GM19395 (cell line): ENCODE results near the gene ATP6V0E2.
A peak's percentile ranks its signal among the peaks of the same experiment; 100 is the strongest.

Experiments used
- ATAC-seq: cut with Tn5 transposase; IDR thresholded peaks from one replicate; pipeline ENCODE4 v1.9.1; 2021; ENCODE audit warnings: mild to moderate bottlenecking, moderate library complexity; ENCODE audit not compliant: unreplicated experiment

Gene ATP6V0E2

DNA sequence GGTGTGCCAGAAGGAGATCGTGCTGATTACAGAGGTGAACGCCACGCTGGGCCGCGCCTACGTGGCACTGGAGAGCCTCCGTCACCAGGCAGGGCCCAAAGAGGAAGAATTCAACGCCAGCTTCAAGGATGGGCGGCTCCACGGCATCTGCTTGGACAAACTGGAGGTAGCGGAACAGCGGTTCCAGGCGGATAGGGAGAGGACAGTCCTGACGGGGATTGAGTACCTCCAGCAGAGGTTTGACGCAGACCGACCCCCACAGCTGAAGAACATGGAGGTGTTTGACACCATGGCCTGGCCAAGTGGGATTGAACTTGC lies 12.1 kb upstream of the ATP6V0E2 start:
- ATAC-seq, result no peak

DNA sequence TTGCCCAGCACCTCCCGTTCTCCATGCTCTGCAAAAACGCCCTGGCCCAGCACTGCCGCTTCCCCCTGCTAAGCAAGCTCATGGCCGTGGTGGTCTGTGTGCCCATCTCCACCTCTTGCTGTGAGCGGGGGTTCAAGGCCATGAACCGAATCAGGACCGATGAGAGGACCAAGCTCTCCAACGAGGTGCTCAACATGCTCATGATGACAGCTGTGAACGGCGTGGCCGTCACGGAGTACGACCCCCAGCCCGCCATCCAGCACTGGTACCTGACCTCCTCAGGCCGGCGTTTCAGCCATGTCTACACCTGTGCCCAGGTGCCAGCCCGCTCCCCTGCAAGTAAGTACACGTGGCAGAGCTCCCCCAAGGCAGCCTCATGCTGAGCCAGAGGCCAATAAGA lies 11.6 kb upstream of the ATP6V0E2 start:
- ATAC-seq, result no peak

DNA sequence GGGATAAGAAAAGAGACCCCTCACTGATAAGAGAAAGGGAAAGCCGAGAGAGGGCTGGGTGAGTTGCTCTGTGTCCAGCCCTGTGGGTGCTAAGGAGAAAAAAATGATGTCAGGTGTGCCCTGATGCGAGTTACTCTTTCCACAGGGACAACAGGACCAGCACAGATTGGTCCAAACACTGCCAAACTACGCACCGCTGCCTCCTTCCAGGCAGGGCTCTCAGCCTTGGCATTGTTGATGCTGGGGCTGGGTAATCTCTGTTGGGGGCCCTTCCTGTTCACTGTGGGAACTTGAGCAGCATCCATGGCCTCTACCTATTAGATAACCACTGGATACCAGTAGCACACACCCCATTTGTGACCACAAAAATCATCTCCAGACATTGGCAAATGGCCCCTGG lies 10.3 kb upstream of the ATP6V0E2 start:
- ATAC-seq, result no peak

DNA sequence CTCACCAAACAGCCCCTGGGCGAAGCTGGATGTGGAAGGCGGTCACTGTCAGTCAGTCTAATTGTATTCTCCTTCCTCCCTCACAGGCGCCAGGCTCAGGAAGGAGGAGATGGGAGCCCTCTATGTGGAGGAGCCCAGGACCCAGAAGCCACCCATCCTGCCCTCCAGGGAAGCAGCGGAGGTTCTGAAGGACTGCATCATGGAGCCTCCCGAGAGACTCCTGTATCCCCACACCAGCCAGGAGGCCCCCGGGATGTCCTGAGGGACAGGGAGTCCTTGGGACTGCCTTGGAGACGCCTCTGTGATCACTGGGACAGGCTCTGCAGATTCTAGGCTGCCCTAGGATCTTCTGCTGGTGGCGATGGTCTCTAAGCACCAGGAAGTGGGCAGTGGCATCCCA lies 9.7 kb upstream of the ATP6V0E2 start:
- no peak for ATAC-seq

DNA sequence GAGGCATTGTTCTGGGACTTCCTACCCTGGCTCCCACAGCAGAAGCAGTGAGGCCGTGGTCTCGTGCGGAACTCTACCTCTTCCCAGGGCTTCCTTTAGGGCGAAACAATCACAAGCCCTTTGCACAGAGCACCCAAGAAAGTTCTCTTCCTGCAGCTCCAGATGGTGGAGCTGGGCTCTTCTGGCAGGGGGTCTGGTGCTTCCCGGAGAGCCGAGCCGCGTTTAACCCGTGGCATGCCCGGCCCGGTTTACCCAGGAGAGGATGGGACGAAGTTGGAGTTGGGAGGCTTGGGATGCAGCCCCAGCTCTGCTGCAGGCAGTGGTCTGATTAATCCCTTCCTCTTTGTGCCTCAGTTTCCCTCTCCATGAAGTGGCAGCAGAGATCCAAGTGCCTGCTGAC lies 9.0 kb upstream of the ATP6V0E2 start:
- ATAC-seq, result no peak

DNA sequence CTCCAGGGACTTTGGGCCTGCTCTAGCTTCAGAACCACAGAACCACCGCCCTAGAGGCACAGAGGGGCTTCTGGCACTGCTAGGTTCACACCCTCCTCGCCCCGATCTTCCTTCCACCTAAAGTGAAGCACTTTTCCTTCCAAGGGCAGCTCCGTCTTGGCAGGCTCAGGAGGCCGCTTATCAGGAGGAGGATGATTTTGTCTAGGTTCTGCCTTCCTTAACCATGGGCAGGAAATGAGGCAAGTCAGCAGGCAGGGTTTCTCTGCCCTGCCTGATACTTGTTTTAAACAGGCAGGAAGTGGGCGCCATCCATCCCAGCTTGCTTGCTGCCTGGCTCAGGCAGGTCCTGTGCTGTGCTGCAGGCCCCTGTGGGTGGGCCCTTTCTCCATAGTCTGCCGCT lies 8.3 kb upstream of the ATP6V0E2 start:
- ATAC-seq, result no peak

DNA sequence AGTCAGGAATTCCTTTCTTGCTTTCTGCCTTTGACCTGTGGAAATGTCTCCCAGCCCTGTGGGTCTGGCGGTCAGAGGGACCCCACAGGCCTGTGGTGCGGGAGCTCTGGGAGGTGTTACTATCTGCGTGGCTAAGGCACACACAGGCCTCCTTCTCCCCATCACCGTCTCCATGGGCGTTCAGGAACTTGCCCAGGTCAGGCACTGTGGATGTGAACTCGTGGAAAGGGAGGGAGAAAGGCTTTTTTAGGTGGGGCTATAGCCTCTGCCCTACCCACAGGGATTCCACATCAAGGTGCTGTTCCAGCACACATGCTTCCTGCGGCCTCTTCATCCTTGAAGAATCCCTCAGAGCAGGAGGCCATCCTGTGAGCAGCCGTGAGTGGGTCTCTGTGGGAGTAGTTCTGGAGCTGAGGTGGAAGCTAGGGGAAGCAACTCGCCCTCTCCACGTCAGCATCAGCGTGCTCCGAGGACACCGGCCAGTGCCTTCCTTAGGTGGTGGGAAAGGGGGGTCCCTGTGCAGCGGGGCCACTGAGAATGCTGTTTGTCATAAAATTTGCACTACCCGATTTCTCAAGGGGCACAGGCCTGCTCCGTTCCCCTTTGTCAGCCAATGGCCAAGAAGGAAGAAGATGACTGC lies 7.5 kb upstream of the ATP6V0E2 start:
- no peak for ATAC-seq

DNA sequence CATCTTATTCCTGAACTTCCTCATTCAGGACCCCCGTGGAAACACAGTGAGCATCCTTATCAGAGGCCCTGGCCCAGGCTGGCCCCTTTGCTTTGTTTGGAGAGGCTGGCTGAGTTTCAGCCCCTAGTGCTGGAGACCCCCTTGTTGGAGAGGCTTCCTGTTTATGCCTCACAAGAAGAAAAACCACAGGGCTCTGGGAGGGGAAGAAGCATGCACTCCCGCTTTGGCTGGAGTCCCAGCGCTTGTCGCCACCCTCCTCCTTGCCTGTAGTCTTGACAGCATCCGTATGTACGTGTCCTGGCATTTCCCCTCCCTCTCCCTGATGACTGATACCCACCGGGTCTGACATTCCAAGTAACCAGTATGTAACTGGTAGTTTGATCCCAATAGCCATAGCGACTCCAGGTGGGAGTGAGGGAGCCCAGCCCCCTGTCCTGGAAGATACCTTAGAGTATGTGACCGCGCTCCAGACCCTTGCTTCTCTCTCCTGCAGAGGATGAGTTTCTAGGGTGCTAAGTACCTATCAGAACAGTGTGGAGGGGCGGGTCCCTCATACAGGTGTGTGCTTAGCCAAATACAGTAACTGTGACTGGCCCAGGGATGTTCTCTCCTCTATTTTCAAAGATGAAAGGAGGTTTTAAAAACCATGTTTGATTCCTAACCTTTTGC lies 6.9 kb upstream of the ATP6V0E2 start:
- no peak for ATAC-seq

DNA sequence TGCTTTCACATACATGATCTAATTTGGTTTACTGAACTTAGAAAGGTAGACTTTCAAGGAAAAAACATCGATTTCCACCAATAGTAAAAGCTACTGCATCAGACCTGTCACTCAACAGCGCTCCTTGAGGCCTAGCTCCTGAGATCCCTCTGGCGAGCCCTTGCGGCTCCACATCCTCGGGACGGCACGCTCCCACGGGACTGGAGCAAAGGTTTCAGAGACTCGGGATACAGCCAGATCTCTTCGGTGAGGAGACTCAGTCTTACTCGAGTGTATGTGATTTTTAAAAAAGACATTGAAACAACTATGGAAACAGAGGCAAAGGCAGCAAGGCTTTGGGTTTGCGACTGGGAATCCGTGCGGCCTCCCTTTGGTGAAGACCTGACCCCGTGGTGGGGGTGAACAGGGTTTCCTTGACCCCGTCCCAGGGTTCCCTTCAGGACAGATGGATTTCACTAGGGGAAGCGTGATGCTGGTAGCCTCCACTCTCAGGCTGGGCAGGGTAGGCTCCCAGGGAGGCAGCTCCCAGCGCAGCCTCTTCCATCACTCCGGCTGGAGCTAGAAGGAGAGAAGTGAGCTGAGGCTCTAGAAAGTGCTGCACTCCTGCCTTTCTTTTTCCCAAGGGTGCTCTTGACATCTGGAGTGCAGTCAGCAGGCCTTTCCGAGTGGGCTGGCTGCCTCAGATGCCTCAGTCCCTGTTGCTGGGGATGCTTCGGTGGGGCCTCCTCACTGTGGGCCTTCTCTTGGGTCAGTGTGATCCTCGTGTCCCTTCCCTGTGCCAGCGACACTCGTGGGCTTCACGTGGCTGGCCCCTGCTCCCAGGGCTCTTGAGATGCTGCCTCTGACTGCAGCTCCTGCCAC lies 5.8 kb upstream of the ATP6V0E2 start:
- no peak for ATAC-seq

DNA sequence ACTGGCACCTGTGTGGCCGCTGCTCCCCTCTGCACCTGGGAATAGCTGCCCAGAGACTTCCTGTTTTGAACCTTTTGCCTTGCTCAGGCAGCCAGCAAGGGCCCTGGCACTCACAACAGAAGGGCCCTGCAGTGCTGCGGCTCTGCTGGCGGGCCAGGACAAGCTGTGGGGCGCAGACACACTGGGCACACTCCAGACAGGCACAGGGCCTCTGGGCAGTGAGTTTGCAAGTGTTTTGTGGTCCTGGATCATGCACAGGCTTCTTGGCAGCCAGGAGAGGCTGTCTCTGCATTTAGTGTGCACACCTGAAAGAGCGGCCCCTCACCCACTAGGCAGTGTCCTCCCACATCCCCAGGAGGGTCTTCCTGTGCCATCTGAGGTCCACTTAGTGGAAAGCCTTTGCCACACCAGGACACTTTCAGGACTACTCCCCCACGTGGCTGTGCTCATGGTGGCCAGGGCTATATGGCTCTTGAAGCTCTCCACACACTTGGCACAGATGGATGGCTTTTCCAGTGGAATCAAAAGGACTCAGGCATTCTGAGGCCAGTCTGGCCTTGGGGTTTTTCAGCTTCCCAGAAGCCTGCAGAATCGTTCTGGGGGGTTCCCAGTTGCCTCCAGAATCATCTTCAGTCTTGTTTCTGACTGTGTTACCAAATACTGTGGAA lies 5.0 kb upstream of the ATP6V0E2 start:
- no peak for ATAC-seq

DNA sequence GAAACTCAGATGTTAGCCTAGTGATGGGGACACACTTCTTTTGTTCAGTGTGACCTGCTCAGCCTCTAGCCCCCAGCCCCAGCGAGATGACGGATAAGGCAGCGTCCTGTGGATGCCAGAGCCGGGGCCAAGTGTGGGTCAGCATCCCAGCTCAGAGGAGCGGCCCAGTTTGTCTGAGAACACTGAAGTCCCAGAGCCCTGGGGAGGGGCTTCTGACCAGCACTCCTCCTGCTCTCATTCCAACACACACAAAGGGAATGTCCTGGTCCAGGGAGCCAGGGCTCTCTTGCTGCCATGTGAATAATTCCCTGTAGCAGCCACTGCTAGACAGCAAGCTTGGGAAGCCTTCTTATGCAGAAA lies 4.5 kb upstream of the ATP6V0E2 start:
- no peak for ATAC-seq

DNA sequence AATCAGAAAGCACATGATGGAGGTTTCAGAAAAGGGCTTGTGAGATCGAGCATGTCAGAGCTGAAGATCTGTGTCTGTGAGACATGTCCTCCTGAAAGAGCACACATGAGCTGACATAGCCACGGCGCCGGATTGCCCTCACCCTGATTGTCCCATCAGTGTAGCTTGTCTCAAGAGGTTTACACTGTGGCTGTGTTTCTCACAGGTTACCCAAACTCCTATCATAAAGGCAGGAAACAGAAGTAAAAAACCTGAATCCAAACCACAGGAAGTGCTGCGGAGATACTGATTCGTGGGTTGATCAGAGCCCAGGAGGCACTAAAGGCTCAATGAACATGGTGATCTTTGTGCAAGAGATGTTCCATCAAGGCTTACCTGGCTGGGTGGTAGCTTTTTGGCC lies 3.9 kb upstream of the ATP6V0E2 start:
- ATAC-seq, result no peak

DNA sequence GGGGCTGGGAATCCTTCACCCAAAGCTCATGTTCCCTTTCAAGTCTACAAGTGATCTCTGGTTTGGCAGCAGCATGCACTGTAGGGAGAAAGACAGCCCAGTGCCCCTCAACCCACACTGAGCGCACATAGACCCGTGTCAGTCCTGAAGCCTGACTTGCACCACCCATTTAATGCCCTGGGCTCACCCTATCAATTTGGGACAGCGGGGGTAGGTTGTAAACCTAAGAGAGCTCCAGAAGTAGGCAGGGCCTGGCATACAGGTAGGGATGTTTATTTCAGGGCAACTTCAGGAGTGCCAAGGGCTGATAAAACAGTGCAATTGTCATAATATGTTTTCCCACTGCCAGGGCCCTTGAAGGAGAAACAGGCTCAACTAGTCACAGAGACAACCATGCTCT lies 3.5 kb upstream of the ATP6V0E2 start:
- no peak for ATAC-seq

DNA sequence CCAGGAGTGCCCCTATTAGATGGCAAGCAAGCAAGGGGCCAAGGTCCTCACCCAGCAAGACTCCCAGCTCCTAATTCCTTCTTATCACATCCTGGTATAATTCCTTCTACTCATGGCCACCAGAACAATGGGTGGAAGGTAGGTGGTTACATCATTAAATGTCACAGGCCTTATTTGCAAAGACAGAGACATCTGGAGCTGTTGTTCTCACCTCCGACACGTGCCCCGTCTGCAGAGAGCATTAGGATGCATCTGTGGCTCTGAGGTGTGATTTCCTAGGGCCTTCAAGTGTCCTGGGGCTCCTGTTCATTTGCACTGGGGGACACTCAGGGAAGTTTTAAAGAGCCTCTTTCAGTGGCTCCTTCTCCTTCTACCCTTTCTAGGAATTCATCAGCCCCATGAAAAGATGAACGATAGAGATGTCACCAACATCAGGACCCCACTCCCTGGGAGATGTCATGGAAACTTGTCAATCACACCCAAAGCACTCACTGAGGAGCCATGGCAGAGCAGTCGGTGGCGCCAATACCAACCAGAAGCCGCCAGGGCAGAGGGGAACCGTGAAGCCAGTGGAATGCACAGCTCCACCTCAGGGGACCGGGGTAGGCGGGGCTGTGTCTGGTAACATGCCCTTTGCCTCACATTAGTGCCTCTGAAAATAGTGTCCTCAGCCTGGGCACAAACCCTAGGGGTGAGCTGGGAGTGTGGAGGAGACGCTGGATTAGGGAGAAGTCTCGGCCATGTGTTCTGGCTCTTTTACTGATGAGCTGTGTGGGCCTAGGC lies 2.9 kb upstream of the ATP6V0E2 start:
- no peak for ATAC-seq

DNA sequence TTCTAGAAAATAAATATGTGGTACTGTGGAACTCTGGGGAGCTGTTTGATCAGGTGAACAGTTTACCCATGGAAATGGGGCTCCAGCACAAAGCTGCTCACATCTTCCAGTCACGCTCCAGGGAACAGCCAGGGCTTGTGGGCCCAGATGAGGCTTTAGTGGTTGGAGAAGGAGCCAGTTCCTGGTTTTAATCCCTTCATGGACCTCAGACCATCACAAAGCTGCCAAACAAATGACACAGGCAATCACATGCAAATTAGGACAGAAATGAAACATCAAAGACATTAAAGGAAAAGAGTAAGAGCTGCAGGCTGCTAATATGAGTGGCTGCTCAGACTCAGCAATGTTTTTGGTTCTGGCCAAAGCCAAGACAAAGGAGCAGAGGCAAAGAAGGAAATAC lies 2.2 kb upstream of the ATP6V0E2 start:
- ATAC-seq, result no peak

DNA sequence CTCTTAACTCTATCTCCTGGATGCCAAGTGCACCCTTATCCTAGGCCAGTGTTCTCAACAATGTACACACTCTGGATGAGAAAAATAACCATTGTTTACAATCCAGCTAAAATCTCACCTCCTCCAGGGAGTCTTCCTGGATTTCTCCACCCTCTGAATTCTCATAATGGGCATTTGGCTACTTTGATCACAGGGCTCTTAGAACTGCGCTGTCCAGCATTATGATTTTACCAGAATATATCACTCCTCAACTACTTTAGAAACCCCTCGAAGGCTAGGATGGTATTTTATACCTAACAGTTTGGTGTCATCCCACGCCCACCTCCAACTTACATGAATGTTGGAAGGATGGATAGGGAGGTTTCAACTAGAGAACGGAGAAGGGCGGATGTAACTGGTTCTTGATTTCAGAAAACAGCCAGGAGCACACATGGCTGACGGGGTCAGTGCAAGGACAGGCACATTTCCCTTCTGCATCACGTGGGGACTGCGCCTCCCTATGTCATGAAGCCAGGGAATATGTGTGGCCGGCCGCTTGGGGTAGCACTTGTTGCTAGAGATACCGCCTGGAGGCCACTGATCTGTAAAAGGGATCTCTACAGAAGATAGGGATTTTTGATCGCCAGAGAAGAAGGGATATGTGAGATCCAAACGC lies 1.2 kb upstream of the ATP6V0E2 start:
- ATAC-seq, result no peak

DNA sequence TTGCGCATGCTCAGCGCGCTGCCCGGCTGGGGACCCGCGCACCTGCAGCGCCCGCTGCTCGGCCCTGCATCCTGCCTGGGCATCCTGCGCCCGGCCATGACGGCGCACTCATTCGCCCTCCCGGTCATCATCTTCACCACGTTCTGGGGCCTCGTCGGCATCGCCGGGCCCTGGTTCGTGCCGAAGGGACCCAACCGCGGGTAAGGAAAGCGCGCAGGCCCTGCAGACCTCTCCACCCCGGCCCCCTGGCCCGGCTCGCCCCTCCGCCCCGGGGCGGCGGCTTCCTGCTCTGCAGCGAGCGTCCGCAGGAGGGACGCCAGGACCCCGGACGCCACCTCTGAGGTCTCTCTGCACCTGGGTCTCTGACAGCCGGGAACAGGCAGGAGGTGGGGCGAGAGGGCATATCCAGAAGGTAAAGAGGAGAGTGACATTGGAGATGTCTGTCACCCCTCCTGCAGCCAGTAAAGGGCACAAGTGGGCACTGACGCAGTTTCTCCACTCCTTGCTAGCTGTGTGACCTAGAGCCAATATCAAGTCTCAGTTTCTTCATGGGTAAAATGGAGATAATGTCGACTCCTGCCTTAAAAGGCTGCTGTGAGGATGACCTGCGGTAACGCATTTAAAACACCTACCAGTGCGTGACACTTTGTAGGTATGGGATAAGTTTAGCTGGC lies 338 bp downstream of the ATP6V0E2 start:
- ATAC-seq, result peak; percentile 49

DNA sequence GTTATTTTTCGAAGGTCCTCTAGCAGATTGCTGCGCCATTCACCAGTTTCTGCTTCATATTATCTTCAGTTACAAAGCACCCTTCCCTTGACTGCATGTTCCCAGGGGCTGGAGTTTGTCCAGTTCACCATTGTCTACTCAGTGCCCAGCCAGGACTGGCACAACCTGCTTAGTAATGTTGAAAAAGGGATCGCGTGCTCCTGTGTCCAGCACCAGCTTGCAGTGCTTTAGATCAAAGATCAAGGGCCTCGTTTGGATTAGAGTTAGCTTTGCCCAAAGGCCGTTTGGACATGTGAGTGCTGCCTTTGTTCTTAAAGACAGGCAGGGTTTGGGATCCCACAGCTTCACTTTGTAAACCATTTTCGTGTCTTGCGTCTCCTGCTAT lies 867 bp downstream of the ATP6V0E2 start:
- no peak for ATAC-seq

DNA sequence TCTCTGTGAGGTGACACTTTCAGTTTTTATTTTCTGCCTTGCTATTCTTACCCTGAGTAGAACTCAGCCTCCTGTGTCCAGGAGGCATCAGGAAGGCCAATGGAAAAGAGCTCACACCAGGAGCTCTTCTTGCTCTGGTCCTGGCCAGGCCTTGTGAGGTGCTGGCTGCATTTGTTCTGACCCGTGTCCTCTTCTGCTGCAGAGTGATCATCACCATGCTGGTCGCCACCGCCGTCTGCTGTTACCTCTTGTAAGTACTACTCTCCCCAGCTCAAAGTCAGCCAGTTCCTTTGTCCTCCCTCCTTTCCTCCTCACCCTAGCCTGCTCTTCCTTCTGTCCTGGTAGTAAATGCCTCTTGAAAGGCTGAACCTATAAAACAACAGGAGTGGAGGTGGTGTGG lies 1.6 kb downstream of the ATP6V0E2 start:
- no peak for ATAC-seq
